SW 1271 (cell line): ENCODE data around the gene TMEM80.
"Not testable (repeated sequence)": the region's sequence is repeated elsewhere in the genome, so short reads cannot be mapped to it uniquely, and the experiment has no call there.

Source experiments
- DNase-seq, 2 experiments: peaks; one replicate each; lab custom pipeline; 2025; lab: John Stamatoyannopoulos, UW

TMEM80 gene

DNA sequence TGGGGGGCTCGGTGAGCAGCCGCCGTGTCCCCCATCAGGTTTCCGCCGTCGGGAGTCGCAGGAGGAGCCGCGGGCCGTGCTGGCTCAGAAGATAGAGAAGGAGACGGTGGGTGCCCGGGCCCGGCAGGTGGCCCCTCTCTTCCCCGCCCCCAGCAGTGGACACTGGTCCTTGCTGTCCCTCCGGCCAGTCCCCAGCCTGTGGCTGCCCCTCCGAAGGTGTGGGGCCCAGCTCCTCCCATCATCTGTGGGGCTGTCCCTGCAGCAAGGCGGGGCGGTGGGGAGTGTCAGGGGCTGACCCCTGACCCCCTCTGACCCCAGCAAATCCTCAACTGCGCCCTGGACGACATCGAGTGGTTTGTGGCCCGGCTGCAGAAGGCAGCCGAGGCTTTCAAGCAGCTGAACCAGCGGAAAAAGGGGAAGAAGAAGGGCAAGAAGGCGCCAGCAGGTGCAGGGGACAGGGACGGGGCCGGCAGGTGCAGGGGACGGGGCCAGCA lies 25.7 kb downstream of the TMEM80 start:
- no peak for DNase-seq

DNA sequence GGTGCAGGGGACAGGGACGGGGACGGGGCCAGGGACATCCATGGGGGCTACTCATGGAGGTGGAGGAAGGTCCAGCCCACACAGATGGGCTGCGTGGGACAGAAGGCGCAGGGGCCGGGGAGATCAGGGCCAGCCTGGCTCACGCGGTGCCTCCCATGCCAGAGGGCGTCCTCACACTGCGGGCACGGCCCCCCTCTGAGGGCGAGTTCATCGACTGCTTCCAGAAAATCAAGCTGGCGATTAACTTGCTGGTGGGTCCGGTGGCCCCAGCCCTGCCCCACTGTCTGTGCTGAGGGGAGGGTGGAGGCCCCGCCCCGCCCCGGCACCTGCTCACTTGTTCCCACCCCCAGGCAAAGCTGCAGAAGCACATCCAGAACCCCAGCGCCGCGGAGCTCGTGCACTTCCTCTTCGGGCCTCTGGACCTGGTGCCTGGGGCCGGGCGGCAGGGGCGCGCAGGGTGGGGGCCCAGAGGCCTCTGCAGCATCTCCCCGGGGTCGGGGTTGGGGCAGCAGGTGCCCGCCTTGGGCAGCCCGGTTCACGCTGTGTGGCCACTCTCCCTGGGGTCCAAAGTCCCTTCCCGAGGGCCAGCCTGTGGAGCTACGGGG lies 26.2 kb downstream of the TMEM80 start:
- DNase-seq = no peak

DNA sequence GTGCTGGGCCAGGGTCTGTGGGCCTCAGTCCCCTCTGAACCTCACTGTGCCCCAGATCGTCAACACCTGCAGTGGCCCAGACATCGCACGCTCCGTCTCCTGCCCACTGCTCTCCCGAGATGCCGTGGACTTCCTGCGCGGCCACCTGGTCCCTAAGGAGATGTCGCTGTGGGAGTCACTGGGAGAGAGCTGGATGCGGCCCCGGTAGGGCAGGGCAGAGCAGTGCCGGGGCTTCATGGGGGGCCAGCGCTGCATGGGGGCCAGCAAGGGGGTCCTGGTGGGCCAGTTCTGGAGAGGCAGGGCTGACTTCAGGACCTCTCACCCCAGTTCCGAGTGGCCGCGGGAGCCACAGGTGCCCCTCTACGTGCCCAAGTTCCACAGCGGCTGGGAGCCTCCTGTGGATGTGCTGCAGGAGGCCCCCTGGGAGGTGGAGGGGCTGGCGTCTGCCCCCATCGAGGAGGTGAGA lies 26.8 kb downstream of the TMEM80 start:
- no peak for DNase-seq

DNA sequence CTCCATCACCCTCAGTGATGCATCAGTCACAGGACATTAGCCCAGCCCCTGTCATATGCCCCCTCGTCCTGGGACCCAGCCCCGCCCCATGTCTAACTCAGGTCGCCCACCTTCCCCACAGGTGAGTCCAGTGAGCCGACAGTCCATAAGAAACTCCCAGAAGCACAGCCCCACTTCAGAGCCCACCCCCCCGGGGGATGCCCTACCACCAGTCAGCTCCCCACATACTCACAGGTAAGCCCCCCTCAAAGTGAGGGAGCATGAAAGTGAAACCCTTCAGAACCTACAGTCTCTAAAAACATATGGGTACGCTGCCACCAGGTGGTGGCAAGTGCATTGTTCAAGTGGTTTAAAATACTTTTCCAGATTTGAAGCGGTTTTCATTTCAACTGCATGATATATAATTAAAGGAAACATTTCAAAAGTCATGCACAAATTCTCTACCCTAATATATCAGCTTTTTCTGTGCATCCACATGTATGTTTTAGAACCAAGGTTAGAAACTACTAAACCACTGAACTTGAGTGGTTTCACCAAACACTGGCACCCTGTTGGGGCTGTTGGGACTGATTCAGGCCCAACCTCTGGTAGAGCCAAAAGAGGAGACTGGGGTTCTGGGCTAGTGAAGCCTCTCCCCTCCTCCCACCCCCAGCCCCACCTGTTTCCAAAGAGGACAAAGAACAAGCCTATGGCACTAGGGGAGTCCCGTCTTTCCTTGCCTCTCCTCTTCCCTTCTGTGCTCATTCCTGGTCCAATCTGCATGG lies 27.7 kb downstream of the TMEM80 start:
- DNase-seq = peak in 1 of 2 experiments; percentile 57

DNA sequence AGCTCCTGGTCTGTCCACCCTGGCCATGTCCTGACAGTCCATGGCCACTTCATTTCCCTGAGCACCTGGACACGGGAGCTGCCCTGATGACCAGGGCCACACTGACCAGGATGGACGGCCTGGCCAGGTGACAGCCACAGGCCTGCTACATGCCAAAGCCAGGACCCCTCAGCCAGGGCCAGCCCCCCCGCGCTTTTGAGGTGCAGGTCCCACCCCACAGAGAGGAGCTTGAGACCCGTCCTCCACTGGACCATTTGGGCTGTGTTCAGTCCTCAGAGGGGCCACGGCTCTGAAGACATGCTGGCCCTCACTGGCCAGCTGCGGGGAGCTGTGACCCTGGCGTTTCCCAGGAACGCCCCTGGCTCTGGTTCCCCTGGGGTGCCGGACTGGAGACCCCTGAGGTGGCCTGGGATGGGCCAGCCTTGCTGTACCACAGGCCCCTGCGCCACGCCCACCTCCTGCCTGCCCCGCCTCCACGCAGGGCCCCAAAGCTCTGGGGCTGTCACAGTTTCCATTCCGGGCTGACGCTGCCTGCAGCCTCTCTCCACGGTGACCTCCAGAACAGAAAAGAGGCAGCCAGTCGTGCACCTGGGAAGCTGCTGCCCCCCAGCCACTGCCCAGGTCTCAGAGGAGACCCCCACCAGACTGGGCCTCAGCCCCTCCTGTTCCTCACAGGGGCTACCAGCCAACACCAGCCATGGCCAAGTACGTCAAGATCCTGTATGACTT lies 28.6 kb downstream of the TMEM80 start:
- DNase-seq = no peak

DNA sequence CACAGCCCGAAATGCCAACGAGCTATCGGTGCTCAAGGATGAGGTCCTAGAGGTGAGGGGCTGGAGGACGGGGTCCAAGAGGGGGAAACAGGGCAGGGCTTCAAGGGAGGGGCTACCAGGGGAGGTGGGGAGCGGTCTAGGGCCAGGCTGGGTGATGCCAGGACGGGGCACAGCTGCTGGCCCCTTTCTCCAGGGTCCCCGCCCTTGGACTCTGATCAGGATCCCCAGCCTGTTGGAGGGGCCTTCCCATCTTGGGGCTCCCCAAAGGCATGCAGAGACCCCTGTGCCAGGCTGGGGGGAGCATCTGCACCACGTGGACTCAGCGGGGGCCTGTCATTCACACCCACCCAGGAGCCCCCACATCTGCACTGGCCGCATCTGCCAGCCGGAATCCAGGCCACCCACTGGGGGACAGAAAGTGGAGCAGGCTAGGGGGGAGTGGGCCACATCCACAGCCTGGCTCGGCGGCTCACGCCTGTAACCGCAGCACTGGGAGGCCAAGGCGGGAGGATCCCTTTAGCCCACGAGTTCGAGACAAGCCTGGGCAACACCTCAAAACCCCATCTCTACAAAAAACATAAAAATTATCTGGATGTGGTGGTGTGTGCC lies 29.3 kb downstream of the TMEM80 start:
- no peak for DNase-seq

DNA sequence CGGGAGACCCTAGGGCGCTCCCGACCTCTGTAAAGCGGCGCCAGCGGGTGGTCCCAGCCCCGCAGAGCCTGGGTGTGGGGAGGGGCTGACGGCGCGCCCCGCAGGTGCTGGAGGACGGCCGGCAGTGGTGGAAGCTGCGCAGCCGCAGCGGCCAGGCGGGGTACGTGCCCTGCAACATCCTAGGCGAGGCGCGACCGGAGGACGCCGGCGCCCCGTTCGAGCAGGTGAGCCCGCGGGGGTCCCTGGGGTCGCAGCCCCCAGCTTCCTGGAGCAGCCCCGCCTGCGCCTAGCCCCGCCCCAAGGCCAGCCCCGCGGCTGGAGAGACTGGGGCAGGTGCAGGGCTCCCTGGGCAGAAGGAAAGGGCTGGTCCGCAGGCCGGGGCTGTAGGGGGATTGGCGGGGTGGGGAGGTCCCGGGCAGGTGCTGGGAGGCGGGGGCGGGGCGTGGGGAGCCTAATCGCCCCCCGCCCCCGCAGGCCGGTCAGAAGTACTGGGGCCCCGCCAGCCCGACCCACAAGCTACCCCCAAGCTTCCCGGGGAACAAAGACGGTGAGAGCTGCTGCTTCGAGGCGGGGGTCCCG lies 30.1 kb downstream of the TMEM80 start:
- no peak for DNase-seq

DNA sequence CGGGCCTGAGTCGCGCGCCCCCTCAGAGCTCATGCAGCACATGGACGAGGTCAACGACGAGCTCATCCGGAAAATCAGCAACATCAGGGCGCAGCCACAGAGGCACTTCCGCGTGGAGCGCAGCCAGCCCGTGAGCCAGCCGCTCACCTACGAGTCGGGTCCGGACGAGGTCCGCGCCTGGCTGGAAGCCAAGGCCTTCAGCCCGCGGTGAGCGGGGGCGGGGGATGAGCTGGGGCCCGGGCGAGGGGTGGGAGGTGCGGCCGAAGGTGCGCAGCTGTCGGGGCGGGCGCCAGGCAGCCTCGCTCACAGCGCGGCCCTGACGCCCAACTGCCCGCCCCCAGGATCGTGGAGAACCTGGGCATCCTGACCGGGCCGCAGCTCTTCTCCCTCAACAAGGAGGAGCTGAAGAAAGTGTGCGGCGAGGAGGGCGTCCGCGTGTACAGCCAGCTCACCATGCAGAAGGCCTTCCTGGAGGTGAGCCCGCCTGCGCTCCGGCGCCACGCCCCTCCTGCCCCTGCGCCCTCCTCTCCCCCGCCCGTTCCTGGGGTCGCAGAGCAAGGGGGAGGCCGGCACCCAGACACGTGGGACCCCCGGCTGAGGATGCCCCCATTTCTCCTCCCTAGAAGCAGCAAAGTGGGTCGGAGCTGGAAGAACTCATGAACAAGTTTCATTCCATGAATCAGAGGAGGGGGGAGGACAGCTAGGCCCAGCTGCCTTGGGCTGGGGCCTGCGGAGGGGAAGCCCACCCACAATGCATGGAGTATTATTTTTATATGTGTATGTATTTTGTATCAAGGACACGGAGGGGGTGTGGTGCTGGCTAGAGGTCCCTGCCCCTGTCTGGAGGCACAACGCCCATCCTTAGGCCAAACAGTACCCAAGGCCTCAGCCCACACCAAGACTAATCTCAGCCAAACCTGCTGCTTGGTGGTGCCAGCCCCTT lies 30.9 kb downstream of the TMEM80 start:
- no peak for DNase-seq

DNA sequence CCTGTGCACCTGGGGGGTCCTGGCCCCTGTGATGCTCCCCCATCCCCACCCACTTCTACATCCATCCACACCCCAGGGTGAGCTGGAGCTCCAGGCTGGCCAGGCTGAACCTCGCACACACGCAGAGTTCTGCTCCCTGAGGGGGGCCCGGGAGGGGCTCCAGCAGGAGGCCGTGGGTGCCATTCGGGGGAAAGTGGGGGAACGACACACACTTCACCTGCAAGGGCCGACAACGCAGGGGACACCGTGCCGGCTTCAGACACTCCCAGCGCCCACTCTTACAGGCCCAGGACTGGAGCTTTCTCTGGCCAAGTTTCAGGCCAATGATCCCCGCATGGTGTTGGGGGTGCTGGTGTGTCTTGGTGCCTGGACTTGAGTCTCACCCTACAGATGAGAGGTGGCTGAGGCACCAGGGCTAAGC lies 31.7 kb downstream of the TMEM80 start:
- DNase-seq = no peak

DNA sequence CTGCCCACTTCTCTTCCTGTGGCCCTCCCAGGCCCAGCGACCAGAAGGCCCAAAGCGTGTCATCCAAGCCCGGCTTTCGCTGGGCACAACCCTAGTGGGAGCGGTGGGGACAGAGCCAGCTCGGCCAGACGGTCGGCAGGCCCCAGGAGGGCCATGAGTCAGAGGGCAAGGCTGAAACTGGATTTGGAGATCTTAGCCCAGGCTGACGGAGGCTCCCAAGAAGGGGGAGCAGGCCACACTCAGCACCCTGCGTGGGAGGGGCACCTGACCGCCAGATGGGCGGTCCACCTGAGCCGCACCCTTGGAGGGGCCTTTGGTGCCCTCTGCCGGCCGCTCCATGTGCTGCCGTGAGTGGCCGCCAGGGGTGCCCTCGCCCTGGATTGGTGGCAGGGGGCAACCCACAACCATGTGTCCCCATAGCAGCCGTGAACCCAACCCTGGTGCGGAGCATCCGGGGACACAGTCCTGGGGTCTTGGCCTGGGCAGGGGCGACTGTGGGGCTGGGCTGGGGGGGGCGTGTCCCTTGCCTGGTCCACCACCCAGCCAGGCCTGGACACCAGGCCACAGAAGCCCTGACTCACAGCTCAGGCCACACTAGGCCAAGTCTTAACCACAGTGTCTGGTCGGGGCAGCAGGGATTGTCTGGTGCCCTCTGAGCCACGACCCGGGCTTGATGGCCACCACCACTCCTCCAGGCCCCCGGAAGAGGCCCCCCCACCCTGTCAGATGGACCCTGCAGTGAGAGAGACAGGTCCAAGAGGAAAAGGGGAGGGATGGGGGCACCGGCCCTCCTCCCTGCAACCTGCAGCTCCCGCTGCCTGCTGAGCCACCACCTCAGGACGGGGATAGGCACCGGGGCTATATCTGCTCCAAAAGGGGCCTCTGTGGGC lies 32.5 kb downstream of the TMEM80 start:
- peak in 1 of 2 experiments; percentile 63 for DNase-seq

DNA sequence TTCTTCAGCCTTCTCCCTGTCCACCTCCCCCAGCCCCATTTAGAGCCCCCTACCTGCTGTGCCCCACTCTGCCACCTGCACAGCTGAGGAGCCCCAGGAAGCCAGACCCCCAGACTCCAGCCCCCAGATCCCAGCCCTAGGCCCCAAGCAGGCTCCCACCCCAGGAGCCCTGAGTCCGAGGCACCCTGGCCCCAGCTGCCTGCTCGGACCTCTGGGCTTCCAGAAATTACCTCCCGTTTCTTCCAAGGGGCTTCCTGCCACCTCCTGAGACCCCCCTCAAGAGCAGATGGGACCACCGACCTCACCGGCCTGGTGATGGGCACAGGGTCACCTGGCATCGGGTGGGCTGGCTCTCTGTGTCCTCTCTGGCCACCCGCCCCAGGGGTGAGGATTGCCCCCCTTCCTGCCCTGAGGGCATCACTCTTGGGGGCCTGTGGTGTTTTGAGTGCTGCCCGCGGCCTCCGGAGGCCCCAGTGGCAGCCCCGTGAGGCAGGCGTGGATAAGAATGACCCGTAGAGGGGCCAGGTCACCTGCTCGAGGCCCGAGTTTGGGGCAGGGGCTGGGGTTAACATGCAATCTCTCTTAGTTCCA lies 33.4 kb downstream of the TMEM80 start:
- no peak for DNase-seq

DNA sequence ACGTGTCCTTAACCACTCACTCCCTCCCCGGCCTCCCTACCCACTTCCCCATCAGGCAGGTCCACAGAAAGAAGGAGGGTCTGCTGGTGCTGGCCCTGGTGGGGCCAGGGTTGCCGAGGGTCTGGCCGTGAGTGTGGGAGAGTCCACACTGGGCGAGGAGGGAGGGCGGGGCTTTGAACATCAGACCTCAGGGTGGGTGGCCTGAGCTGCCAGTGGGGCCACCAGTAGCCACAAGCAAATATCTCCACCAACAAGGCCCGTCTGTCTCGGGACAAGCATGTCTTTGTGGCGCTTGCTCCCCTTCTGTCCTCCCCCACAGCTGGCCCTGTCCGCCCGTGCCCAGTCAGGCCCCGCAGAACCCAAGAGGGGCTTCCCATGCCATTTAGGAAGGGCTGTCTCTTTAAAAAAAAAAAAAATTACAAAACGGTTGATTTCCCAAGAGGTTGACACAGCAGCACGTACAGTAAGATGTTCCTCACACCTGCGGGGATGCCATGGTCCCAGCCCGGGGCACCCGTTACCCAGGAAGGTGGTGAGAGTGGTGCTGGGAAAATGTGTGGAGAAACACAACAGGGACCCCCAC lies 34.0 kb downstream of the TMEM80 start:
- no peak for DNase-seq

DNA sequence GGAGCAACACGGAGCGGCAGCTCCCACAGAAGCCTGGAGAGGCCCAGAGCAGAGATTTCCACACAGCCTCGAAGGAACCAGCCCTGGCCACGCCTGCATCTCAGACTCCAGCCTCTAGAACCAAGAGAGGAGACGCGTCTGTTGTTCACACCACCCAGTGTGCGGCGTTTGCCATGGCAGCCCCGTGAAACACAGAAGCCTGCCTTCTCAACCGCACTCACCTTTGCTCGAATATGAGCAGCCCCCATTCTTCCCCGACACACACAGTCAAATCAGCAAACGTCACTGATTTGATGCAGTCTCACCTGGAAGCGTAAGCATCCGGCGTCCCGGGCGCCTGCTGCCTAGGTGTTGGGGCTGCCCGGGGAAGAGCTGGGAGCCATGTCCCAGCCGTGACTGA lies 37.5 kb downstream of the TMEM80 start:
- DNase-seq = no peak

DNA sequence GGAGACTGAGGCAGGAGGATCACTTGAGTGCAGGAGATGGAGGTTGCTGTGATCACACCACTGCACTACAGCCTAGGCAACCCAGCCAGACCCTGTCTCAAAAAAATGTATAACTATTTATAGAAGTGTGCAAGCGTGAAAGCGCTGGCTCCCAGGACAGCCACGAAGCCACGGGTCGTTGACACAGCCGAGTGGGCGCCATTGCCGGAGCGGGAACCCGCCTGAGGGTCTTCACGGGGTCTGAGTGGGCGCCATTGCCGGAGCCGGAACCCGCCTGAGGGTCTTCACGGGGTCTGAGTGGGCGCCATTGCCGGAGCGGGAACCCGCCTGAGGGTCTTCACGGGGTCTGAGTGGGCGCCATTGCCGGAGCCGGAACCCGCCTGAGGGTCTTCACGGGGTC lies 38.9 kb downstream of the TMEM80 start:
- not testable (repeated sequence) for DNase-seq

DNA sequence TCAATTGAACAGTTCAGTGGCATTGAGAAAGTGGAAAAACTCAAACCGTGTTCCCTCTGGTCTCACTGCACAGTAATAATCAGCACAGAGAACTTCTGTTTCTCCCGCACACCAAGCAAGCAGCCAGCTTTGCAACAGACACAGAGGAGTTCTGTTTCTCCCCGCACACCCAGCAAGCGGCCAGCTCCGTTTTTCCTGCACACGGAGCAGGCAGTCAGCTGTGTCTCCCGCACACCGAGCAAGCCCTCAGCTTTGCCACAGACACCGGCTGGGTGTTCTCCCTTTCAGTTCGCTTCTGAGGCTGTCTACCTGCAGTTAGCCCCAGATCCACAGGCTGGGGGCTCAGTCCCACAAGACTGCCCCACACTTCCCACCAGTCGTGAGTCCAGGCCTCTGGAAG lies 41.8 kb downstream of the TMEM80 start:
- no peak for DNase-seq

DNA sequence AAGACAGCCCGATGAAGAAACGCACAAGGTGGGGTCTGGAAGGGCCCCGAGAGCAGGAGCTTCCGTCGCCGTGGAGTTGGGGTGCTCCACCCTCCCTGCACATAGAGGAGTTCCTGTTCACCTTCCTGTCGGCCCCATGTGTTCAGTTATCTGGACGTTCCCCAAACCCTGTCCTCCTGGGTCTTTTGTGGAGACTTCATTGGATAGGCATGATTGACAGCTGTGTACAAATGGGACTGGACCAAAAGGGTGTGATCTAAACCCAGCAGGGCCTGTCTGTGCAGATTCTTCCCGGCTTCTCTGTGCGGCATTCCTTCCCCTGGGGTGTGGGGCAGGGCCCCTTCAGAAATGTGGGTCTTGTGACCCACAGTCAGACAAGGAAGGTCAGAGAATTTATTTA lies 42.3 kb downstream of the TMEM80 start:
- DNase-seq = not testable (repeated sequence)

DNA sequence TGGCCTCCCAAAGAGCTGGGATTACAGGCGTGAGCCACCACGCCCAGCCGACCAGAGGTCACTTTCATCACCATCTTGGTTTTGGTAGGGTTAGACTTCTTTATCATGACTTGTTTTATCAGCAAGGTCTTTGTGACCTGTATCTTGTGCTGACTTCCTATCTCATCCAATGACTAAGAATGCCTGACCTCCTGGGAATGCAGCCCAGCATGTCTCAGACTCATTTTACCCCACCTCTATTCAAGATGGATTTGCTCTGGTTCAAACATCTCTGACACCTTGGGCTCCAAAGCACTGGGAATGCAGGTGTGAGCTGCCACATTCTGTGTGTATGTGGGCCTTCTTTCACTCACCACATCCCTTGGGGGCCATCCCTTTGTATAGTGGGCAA lies 46.5 kb downstream of the TMEM80 start:
- no peak for DNase-seq

DNA sequence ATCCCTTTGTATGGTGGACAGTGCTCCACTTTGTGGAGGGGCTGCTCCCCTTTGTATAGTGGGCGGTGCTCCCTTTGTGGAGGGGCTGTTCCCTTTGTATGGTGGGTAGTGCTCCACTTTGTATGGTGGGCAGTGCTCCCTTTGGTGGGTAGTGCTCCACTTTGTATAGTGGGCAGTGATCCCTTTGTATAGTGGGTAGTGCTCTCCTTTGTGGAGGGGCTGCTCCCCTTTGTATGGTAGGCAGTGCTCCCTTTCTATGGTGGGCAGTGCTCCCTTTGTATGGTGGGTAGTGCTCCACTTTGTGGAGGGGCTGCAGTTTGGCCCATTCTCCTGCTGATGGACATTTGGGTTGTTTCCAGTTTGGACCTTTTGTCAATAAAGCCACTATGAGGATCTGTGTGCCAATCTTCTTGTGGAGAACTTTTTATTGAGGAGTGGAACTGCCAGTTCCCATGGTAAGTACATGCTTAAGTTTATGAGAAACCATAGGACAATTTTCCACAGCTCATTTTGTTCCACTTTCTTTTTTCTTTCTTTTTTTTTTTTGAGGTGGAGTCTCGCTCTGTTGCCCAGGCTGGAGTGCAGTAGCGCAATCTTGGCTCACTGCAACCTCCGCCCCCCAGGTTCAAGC lies 47.1 kb downstream of the TMEM80 start:
- no peak for DNase-seq

DNA sequence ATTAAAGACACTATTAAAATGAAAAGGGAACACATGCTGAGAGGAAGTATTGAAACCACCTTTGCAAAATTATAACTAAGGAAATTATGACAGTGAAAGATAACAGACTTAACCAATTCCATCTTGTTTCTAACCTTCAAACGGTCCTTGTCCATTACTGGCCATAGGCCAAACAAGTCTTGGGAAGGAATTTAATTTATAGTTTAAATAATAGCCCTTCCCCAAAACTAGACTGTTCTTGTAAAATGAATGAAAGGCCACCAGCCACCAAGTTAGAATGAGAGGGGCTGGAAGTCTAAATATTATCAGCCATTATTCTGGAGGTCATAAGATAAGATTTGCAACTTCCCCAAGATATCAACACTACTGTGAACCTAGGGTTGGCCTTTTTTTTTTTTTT lies 49.8 kb downstream of the TMEM80 start:
- no peak for DNase-seq
